H1 (cell line): ENCODE measurements around the gene CLEC16A. TPM values are rescaled to one million over a fixed set of nuclear protein-coding genes. Genes with fewer than 3 reads are reported as not detected.

Experiments
- CTCF ChIA-PET: fragments of 300-600 bp; sonication (Branson Sonifier 250); formaldehyde crosslinking; loops from one replicate; lab custom pipeline; 2021; ENCODE audit not compliant: partially characterized antibody; lab: Charles Lee
- POLR2A ChIA-PET: fragments of 300-600 bp; sonication (Branson Sonifier 250); formaldehyde crosslinking; loops from one replicate; lab custom pipeline; 2021; ENCODE audit warnings: inconsistent platforms; ENCODE audit not compliant: partially characterized antibody; lab: Charles Lee
- DNase-seq, 2 experiments: peaks; one replicate each; pipeline versions ENCODE4 v3.0.0 to v3.0.0-alpha.2; 2010 to 2022; ENCODE audit warnings: low spot score in 2 of 2, low read depth in 1 of 2, mixed read lengths in 1 of 2
- FAIRE-seq: peaks from 2 replicates; lab custom pipeline; 2011; peaks lifted over from hg19 to GRCh38; lab: Jason Lieb, UNC
- H2AFZ ChIP-seq: 2 replicates; pipeline ENCODE4 v1.8.1; 2012; ENCODE audit warnings: low read length, inconsistent platforms
- H2AK5ac ChIP-seq: 2 replicates; pipeline ENCODE4 v1.6.1; 2013; ENCODE audit warnings: low read depth, low read length
- H2BK120ac ChIP-seq: replicated peaks from 2 replicates; pipeline ENCODE3; 2013; ENCODE audit warnings: low read depth, low read length, inconsistent platforms
- H2BK12ac ChIP-seq: 2 replicates; pipeline ENCODE4 v1.6.1; 2013; ENCODE audit warnings: low read depth, low read length
- H2BK15ac ChIP-seq: 2 replicates; pipeline ENCODE4 v1.6.1; 2013; ENCODE audit warnings: low read length
- H2BK20ac ChIP-seq: 2 replicates; pipeline ENCODE4 v1.6.1; 2013; ENCODE audit warnings: low read length
- H2BK5ac ChIP-seq: 2 replicates; pipeline ENCODE4 v1.6.1; 2013; ENCODE audit warnings: low read depth, low read length
- H3K14ac ChIP-seq: 2 replicates; pipeline ENCODE4 v1.6.1; 2013; ENCODE audit warnings: inconsistent platforms; ENCODE audit not compliant: insufficient read length
- H3K18ac ChIP-seq: 2 replicates; pipeline ENCODE4 v1.6.1; 2013; ENCODE audit warnings: low read length; ENCODE audit errors: extremely low read depth
- H3K23ac ChIP-seq: 2 replicates; pipeline ENCODE4 v1.6.1; 2013; ENCODE audit warnings: inconsistent platforms; ENCODE audit not compliant: insufficient read length
- H3K23me2 ChIP-seq: 2 replicates; pipeline ENCODE4 v1.6.1; 2013; ENCODE audit warnings: low read depth, low read length
- H3K27ac ChIP-seq: 2 replicates; pipeline ENCODE4 v1.6.1; 2011; ENCODE audit warnings: low read depth, low read length, inconsistent platforms
- H3K27me3 ChIP-seq, 4 experiments: replicated peaks in 1 of 4; 1 replicate in 1 of 4; 2 replicates in 3 of 4; pipeline versions ENCODE4 v1.6.1 to v1.8.1; 2011 to 2013; ENCODE audit warnings: low read length in 3 of 4, mild to moderate bottlenecking in 3 of 4, inconsistent platforms in 2 of 4, mixed read lengths in 2 of 4, moderate library complexity in 1 of 4; ENCODE audit not compliant: control insufficient read depth in 3 of 4, insufficient read depth in 3 of 4; ENCODE audit errors: extremely low read depth in 1 of 4
- H3K36me3 ChIP-seq, 4 experiments: 2 replicates each; pipeline versions ENCODE4 v1.6.1 to v1.8.1; 2011 to 2013; ENCODE audit warnings: mild to moderate bottlenecking in 4 of 4, low read length in 3 of 4, moderate library complexity in 2 of 4, control low read depth in 1 of 4, inconsistent platforms in 1 of 4; ENCODE audit not compliant: insufficient read depth in 4 of 4, control insufficient read depth in 2 of 4
- H3K4ac ChIP-seq: replicated peaks from 2 replicates; pipeline ENCODE3; 2013; ENCODE audit warnings: low read length, low read depth, mixed read lengths, inconsistent platforms; ENCODE audit not compliant: insufficient read length
- H3K4me1 ChIP-seq, 4 experiments: replicated peaks in 1 of 4; 1 replicate in 1 of 4; 2 replicates in 3 of 4; pipeline versions ENCODE4 v1.6.1 to v1.8.1; 2011 to 2013; ENCODE audit warnings: low read length in 3 of 4, inconsistent platforms in 2 of 4, mixed read lengths in 1 of 4; ENCODE audit not compliant: insufficient read depth in 4 of 4, control insufficient read depth in 3 of 4
- H3K4me2 ChIP-seq, 2 experiments: 2 replicates each; pipeline versions ENCODE4 v1.6.1 to v1.8.1; 2011 to 2013; ENCODE audit warnings: low read depth in 2 of 2, low read length in 2 of 2, control low read depth in 1 of 2, inconsistent platforms in 1 of 2, mild to moderate bottlenecking in 1 of 2; ENCODE audit not compliant: insufficient read depth in 1 of 2
- H3K4me3 ChIP-seq, 4 experiments: fragments of 200-600, 300-600 bp in 1 of 4; sonication (generic), shearing (Covaris generic), sonication (Bioruptor Twin) in 1 of 4; 2 replicates each; pipeline versions ENCODE4 v1.5.1 to v1.8.1; 2011 to 2016; ENCODE audit warnings: low read length in 4 of 4, low read depth in 3 of 4, control low read depth in 2 of 4, inconsistent platforms in 2 of 4, mild to moderate bottlenecking in 2 of 4, mixed read lengths in 1 of 4, moderate library complexity in 1 of 4; ENCODE audit not compliant: insufficient read depth in 2 of 4; ENCODE audit errors: extremely low read depth in 1 of 4
- H3K56ac ChIP-seq: replicated peaks from 2 replicates; pipeline ENCODE3; 2013; ENCODE audit warnings: low read depth, mild to moderate bottlenecking, mixed read lengths, low read length, inconsistent platforms; ENCODE audit not compliant: insufficient read length
- H3K79me1 ChIP-seq: 2 replicates; pipeline ENCODE4 v1.6.1; 2013; ENCODE audit warnings: low read depth, low read length, control low read depth
- H3K79me2 ChIP-seq, 2 experiments: 2 replicates each; pipeline versions ENCODE4 v1.6.1 to v1.8.1; 2012 to 2013; ENCODE audit warnings: low read length in 2 of 2, mild to moderate bottlenecking in 2 of 2, inconsistent platforms in 1 of 2; ENCODE audit not compliant: insufficient read depth in 2 of 2, control insufficient read depth in 1 of 2
- H3K9ac ChIP-seq, 4 experiments: replicated peaks in 1 of 4; 1 replicate in 1 of 4; 2 replicates in 3 of 4; pipeline versions ENCODE4 v1.6.1 to v1.8.1; 2011 to 2013; ENCODE audit warnings: low read depth in 3 of 4, low read length in 3 of 4, control low read depth in 2 of 4, mild to moderate bottlenecking in 2 of 4, moderate library complexity in 2 of 4, inconsistent platforms in 1 of 4; ENCODE audit errors: extremely low read depth in 1 of 4
- H3K9me3 ChIP-seq, 2 experiments: 2 replicates each; pipeline versions ENCODE4 v1.6.1 to v1.8.1; 2012 to 2013; ENCODE audit warnings: mild to moderate bottlenecking in 2 of 2, moderate library complexity in 2 of 2, control low read depth in 1 of 2, inconsistent platforms in 1 of 2, low read depth in 1 of 2, low read length in 1 of 2, mixed read lengths in 1 of 2; ENCODE audit not compliant: insufficient read depth in 2 of 2
- H4K20me1 ChIP-seq, 2 experiments: replicated peaks in 1 of 2; 2 replicates each; pipeline versions ENCODE3 to v1.8.1; 2011 to 2013; ENCODE audit warnings: inconsistent platforms in 2 of 2, low read length in 2 of 2, mild to moderate bottlenecking in 1 of 2; ENCODE audit not compliant: insufficient read depth in 2 of 2, control insufficient read depth in 1 of 2
- H4K5ac ChIP-seq: 2 replicates; pipeline ENCODE4 v1.6.1; 2013; ENCODE audit warnings: low read length, low read depth, mixed read lengths, inconsistent platforms; ENCODE audit not compliant: insufficient read length
- H4K8ac ChIP-seq: 2 replicates; pipeline ENCODE4 v1.8.0; 2013; ENCODE audit warnings: mild to moderate bottlenecking, moderate library complexity, low read length, inconsistent platforms; ENCODE audit not compliant: insufficient read depth; ENCODE audit errors: extremely low read depth
- H4K91ac ChIP-seq: replicated peaks from 2 replicates; pipeline ENCODE3; 2013; ENCODE audit warnings: low read length, mixed read lengths, inconsistent platforms; ENCODE audit not compliant: insufficient read length
- ATF2 ChIP-seq: IDR thresholded peaks from 2 replicates; pipeline ENCODE4 v1.6.1; 2012; ENCODE audit warnings: low read length, inconsistent platforms
- BCL11A ChIP-seq, 2 experiments: IDR thresholded peaks; one replicate each; pipeline ENCODE4 v1.6.1; 2011; ENCODE audit warnings: low read depth in 2 of 2, low read length in 2 of 2, mild to moderate bottlenecking in 2 of 2
- CBX5 ChIP-seq: fragments of 300-800, 300-1000 bp; sonication (generic); IDR thresholded peaks from 2 replicates; pipeline ENCODE4 v1.7.1; 2016; ENCODE audit warnings: antibody characterized with exemption, low read length, low read depth
- CBX8 ChIP-seq: fragments of 300-800, 300-1000 bp; sonication (generic); IDR thresholded peaks from 2 replicates; pipeline ENCODE4 v1.7.1; 2016; ENCODE audit warnings: low read depth, low read length, borderline replicate concordance
- CEBPB ChIP-seq: IDR thresholded peaks from 2 replicates; pipeline ENCODE4 v1.6.1; 2012; ENCODE audit warnings: low read depth, low read length
- CHD1 ChIP-seq: IDR thresholded peaks from 2 replicates; pipeline ENCODE4 v1.6.1; 2012; ENCODE audit warnings: low read depth, low read length, improper control_type of control experiment
- CHD2 ChIP-seq: IDR thresholded peaks from 2 replicates; pipeline ENCODE4 v1.6.1; 2012; ENCODE audit warnings: low read length, improper control_type of control experiment
- GABPA ChIP-seq: IDR thresholded peaks from 2 replicates; pipeline ENCODE4 v1.6.1; 2011; ENCODE audit warnings: mild to moderate bottlenecking, low read length, moderate library complexity, borderline replicate concordance; ENCODE audit not compliant: insufficient read depth
- MAFK ChIP-seq: IDR thresholded peaks from 2 replicates; pipeline ENCODE4 v1.6.1; 2012; ENCODE audit warnings: low read depth, mild to moderate bottlenecking, improper control_type of control experiment, low read length
- RBBP5 ChIP-seq: IDR thresholded peaks from 2 replicates; pipeline ENCODE4 v1.7.1; 2012; ENCODE audit warnings: low read depth, mild to moderate bottlenecking, inconsistent platforms, low read length, moderate library complexity, borderline replicate concordance
- SIN3A ChIP-seq, 2 experiments: IDR thresholded peaks in 1 of 2; conservative IDR thresholded peaks in 1 of 2; 2 replicates each; pipeline ENCODE4 v1.6.1; 2011 to 2012; ENCODE audit warnings: low read length in 2 of 2, improper control_type of control experiment in 1 of 2, low read depth in 1 of 2, mild to moderate bottlenecking in 1 of 2
- SP4 ChIP-seq: IDR thresholded peaks from 2 replicates; pipeline ENCODE4 v1.6.1; 2012; ENCODE audit warnings: low read length, inconsistent platforms
- TAF1 ChIP-seq: IDR thresholded peaks from 2 replicates; pipeline ENCODE4 v1.6.1; 2011; ENCODE audit warnings: mild to moderate bottlenecking, low read depth, low read length
- WGBS, 2 experiments: shearing (Covaris generic) in 1 of 2; methylation state at CpG; one replicate each; pipeline versions ENCODE4 v1.1.6 to v1.1.7; 2013 to 2015; ENCODE audit warnings: low lambda C conversion rate in 2 of 2, mixed read lengths in 2 of 2, inconsistent platforms in 1 of 2, low coverage in 1 of 2, missing lambda C conversion rate in 1 of 2; ENCODE audit not compliant: insufficient replicate concordance in 2 of 2, insufficient coverage in 1 of 2, insufficient read length in 1 of 2; ENCODE audit errors: extremely low coverage in 1 of 2, missing lambda C conversion rate in 1 of 2; 5-methylcytosine and 5-hydroxymethylcytosine counted together
- polyA plus RNA-seq, 7 experiments: library from polyadenylated mRNA; depleted of rRNA in 3 of 7; stranded (reverse) in 5 of 7; unstranded in 2 of 7; fragments of >200 nt in 5 of 7; fragments of 200-250 nt in 2 of 7; gene quantifications; 1 replicate in 5 of 7; 2 replicates in 1 of 7; 4 replicates in 1 of 7; pipeline versions ENCODE4 v1.2.1 to v1.2.3, GENCODE V29; 2011 to 2013; ENCODE audit warnings: missing spikeins in 2 of 7, mixed read lengths in 2 of 7
- total RNA-seq: library from RNA; stranded (reverse); fragmentation: NEBNext Ultra II Directional; extraction: Animal tissue kit (Norgen Biotek cat#: 25700); gene quantifications from 2 replicates; pipeline ENCODE4 v1.2.1, GENCODE V29; 2021

Gene CLEC16A
- total and polyA plus RNA-seq, 2 of the 8 experiments (the other 6 are each of a cell fraction or from before 2014, with no cell fraction given): 7.6 to 19.3 TPM

GRCh38 chr16:11071829-11072228 lies 127.5 kb downstream of the CLEC16A start:
- CTCF ChIA-PET: interaction anchor here (0.6 kb wide), 1 partner anchor 336 kb away, joined by 3 read pairs; no protein-coding TSS in a partner anchor
- no peaks in the 10 kb centered on the region for H3K9me3 ChIP-seq
- no peak for DNase-seq
- no peak for TF ChIP-seq CBX5
- no peak for TF ChIP-seq TAF1
- TF ChIP-seq SIN3A (conservative IDR thresholded peaks at IDR 0.05 in 1 of 2, IDR thresholded peaks at IDR 0.05 in 1 of 2; ENCODE audit: low read depth in 1 of 2, low read length in 2 of 2): no peak
- no peak for TF ChIP-seq RBBP5
- no peak for TF ChIP-seq BCL11A (IDR thresholded peaks at IDR 0.05; ENCODE audit: low read depth in 2 of 2, low read length in 2 of 2)
- no peak for TF ChIP-seq CHD1
- no peak for TF ChIP-seq MAFK
- no peak for TF ChIP-seq CHD2
- no peak for TF ChIP-seq SP4
- no peak for TF ChIP-seq ATF2
- no peak for TF ChIP-seq CEBPB
- TF ChIP-seq CBX8: no peak
- no peak for TF ChIP-seq GABPA

More at GRCh38 chr16:11071829-11072228, 127.5 kb downstream of the CLEC16A start:
- H2BK5ac ChIP-seq: no peak overlapping the region
- no peaks in the 10 kb centered on the region for H3K79me1 ChIP-seq
- no peak for FAIRE-seq
- peaks cover 0 to 3% of the 10 kb centered on the region in 2 experiments for H4K20me1 ChIP-seq
- H3K18ac ChIP-seq: no peak overlapping the region
- POLR2A ChIA-PET: interaction anchor here (0.6 kb wide), 1 partner anchor 165 kb away, joined by 3 read pairs; no protein-coding TSS in a partner anchor
- no peak overlapping the region for H4K5ac ChIP-seq
- no peak overlapping the region for H2BK120ac ChIP-seq
- no peak overlapping the region for H4K8ac ChIP-seq
- 91% methylated on average over 5 of the region's 5 CpGs; no CpG with 5 or more reads in 1 of the 2 experiments for WGBS, 2 experiments
- no peak overlapping the region for H3K56ac ChIP-seq
- no peak overlapping the region for H2AFZ ChIP-seq
- H3K23me2 ChIP-seq: no peaks in the 10 kb centered on the region; the same call in 1 of the 2 replicates
- no peak overlapping the region for H3K23ac ChIP-seq
- H3K14ac ChIP-seq: no peak overlapping the region
- H3K4me3 ChIP-seq: no peak overlapping the region
- H3K4me1 ChIP-seq: no peaks in the 10 kb centered on the region; a peak in 3 of 7 replicates
- H4K91ac ChIP-seq: no peak overlapping the region
- no peak overlapping the region for H3K27ac ChIP-seq
- H3K36me3 ChIP-seq: no peaks in the 10 kb centered on the region
- H3K27me3 ChIP-seq: no peaks in the 10 kb centered on the region
- no peak overlapping the region for H3K4ac ChIP-seq
- no peak overlapping the region for H2BK20ac ChIP-seq
- H3K79me2 ChIP-seq: no peaks in the 10 kb centered on the region
- H3K4me2 ChIP-seq: no peak overlapping the region
- no peak overlapping the region for H2BK12ac ChIP-seq
- no peak overlapping the region for H2BK15ac ChIP-seq
- no peak overlapping the region for H3K9ac ChIP-seq
- 0 out of 2 replicates have a peak overlapping the region, but pooled peaks have one; percentile 6 for H2AK5ac ChIP-seq
